B cell (primary cell): ENCODE measurements around the gene MRTFB. TPM values are rescaled to one million over a fixed set of nuclear protein-coding genes. Genes with fewer than 3 reads are reported as not detected.

Experiments used
- ATAC-seq: fragments of 200-7000 bp; cut with Tn5 transposase; one replicate; pipeline ENCODE4 v1.10.0; 2021; ENCODE audit warnings: low read depth, mild to moderate bottlenecking, moderate number of reproducible peaks, moderate library complexity
- CTCF ChIA-PET: fragments of 350-600 bp; sonication (Branson Sonifier 250); formaldehyde crosslinking; loops from one replicate; lab custom pipeline; 2021; ENCODE audit warnings: antibody characterized with exemption, inconsistent platforms; lab: Charles Lee
- POLR2A ChIA-PET: fragments of 350-600 bp; sonication (Branson Sonifier 250); formaldehyde crosslinking; loops from one replicate; lab custom pipeline; 2021; ENCODE audit warnings: antibody characterized with exemption; lab: Charles Lee
- DNase-seq: peaks from one replicate; pipeline ENCODE4 v3.0.0; 2013
- H2AFZ ChIP-seq: 2 replicates; pipeline ENCODE4 v1.6.1; 2012; ENCODE audit warnings: mild to moderate bottlenecking, low read depth, low read length; ENCODE audit not compliant: insufficient read depth, poor library complexity, severe bottlenecking
- H3K27ac ChIP-seq, 2 donors: 1 replicate in 1 of 2; 2 replicates in 1 of 2; pipeline ENCODE4 v1.5.1; 2012 to 2013; ENCODE audit warnings: low read length in 2 of 2, mild to moderate bottlenecking in 2 of 2, moderate library complexity in 1 of 2
- H3K27me3 ChIP-seq, 4 experiments: fragments of 200-600 bp in 1 of 4; sonication (generic) in 1 of 4; replicated peaks in 1 of 4; 1 replicate in 2 of 4; 2 replicates in 2 of 4; pipeline versions ENCODE4 v1.6.1 to v1.7.0; 2013 to 2016; ENCODE audit warnings: low read length in 3 of 4, mild to moderate bottlenecking in 2 of 4, mixed read lengths in 1 of 4, moderate library complexity in 1 of 4; ENCODE audit not compliant: insufficient read depth in 4 of 4, control insufficient read depth in 3 of 4; ENCODE audit errors: control extremely low read depth in 1 of 4
- H3K36me3 ChIP-seq, 2 experiments: replicated peaks in 1 of 2; 1 replicate in 1 of 2; 2 replicates in 1 of 2; pipeline versions ENCODE4 v1.6.1 to v1.7.1; 2013; ENCODE audit warnings: low read length in 1 of 2; ENCODE audit not compliant: insufficient read depth in 2 of 2, control insufficient read depth in 1 of 2; ENCODE audit errors: control extremely low read depth in 1 of 2, extremely low read depth in 1 of 2
- H3K4me1 ChIP-seq, 2 donors: fragments of 200-600 bp in 1 of 2; sonication (generic) in 1 of 2; 1 replicate in 1 of 2; 2 replicates in 1 of 2; pipeline versions ENCODE4 v1.5.1 to v1.6.1; 2013 to 2017; ENCODE audit warnings: low read length in 2 of 2; ENCODE audit not compliant: control insufficient read depth in 2 of 2, insufficient read depth in 2 of 2
- H3K4me2 ChIP-seq: replicated peaks from 2 replicates; pipeline ENCODE3; 2012; ENCODE audit warnings: mild to moderate bottlenecking, low read depth, low read length; ENCODE audit not compliant: poor library complexity, severe bottlenecking
- H3K4me3 ChIP-seq, 5 experiments: fragments of 200-600 bp in 1 of 5; sonication (generic) in 1 of 5; 1 replicate in 3 of 5; 2 replicates in 2 of 5; pipeline versions ENCODE4 v1.5.1 to v1.7.0; 2011 to 2016; ENCODE audit warnings: low read length in 4 of 5, mild to moderate bottlenecking in 4 of 5, low read depth in 2 of 5, control low read depth in 1 of 5, moderate library complexity in 1 of 5; ENCODE audit not compliant: insufficient read depth in 1 of 5; ENCODE audit errors: control extremely low read depth in 1 of 5, extremely low read depth in 1 of 5
- H3K79me2 ChIP-seq: fragments of 200-600 bp; sonication (generic); one replicate; pipeline ENCODE4 v1.6.0; 2016; ENCODE audit warnings: low read length; ENCODE audit not compliant: control insufficient read depth, insufficient read depth
- H3K9ac ChIP-seq: fragments of 200-600 bp; sonication (generic); 2 replicates; pipeline ENCODE4 v1.6.1; 2017; ENCODE audit warnings: mild to moderate bottlenecking, low read length, moderate library complexity
- H3K9me3 ChIP-seq, 3 donors: one replicate each; pipeline versions ENCODE4 v1.6.1 to v1.7.1; 2013; ENCODE audit warnings: low read length in 2 of 3; ENCODE audit not compliant: control insufficient read depth in 2 of 3, insufficient read depth in 1 of 3; ENCODE audit errors: control extremely low read depth in 1 of 3
- H4K20me1 ChIP-seq: 2 replicates; pipeline ENCODE4 v1.6.0; 2012; ENCODE audit warnings: mild to moderate bottlenecking, low read length; ENCODE audit not compliant: insufficient read depth, control insufficient read depth, poor library complexity, severe bottlenecking
- H3K27ac Mint-ChIP-seq: one replicate; pipeline ENCODE4 v1.8.0; 2021; ENCODE audit warnings: mixed read lengths
- H3K27me3 Mint-ChIP-seq: one replicate; pipeline ENCODE4 v1.8.0; 2021; ENCODE audit warnings: mixed read lengths
- H3K4me1 Mint-ChIP-seq: one replicate; pipeline ENCODE4 v1.8.0; 2021; ENCODE audit warnings: mixed read lengths
- H3K4me3 Mint-ChIP-seq: one replicate; pipeline ENCODE4 v1.8.0; 2021; ENCODE audit warnings: mixed read lengths
- H3K9me3 Mint-ChIP-seq: one replicate; pipeline ENCODE4 v1.8.0; 2022; ENCODE audit warnings: mixed read lengths; ENCODE audit not compliant: insufficient read depth
- CTCF ChIP-seq: fragments of 200-600 bp; IDR thresholded peaks from one replicate; pipeline ENCODE4 v1.8.0; 2022; ENCODE audit warnings: antibody characterized with exemption, mild to moderate bottlenecking
- EZH2 ChIP-seq: IDR thresholded peaks from 2 replicates; pipeline ENCODE4 v1.6.1; 2012; ENCODE audit warnings: borderline replicate concordance, low read depth, mild to moderate bottlenecking, moderate library complexity, low read length; ENCODE audit not compliant: insufficient read depth, poor library complexity, severe bottlenecking
- WGBS: methylation state at CpG from one replicate; pipeline ENCODE4 v1.1.5; 2013; ENCODE audit warnings: missing lambda C conversion rate; ENCODE audit not compliant: insufficient coverage; 5-methylcytosine and 5-hydroxymethylcytosine counted together
- intact Hi-C: fragments of 100-400 bp; cut with micrococcal nuclease; formaldehyde crosslinking; loops from one replicate; pipeline ENCODE4 v1.10.0; 2022
- polyA plus RNA-seq: library from polyadenylated mRNA; depleted of rRNA; stranded (reverse); fragments of >200 nt; gene quantifications from 2 replicates; pipeline ENCODE4 v1.2.3, GENCODE V29; 2012
- total RNA-seq, 2 donors: library from RNA; stranded (reverse); fragments of 120-200 nt in 1 of 2; gene quantifications; 1 replicate in 1 of 2; 2 replicates in 1 of 2; pipeline versions ENCODE4 v1.2.3 to v1.2.4, GENCODE V29; 2013 to 2022

MRTFB gene
- total and polyA plus RNA-seq, 2 donors (not counting 1 experiment from before 2014, with no cell fraction given): 6.6 to 39.5 TPM

- ChIA-PET CTCF (no interaction called here), POLR2A (no interaction called here)
- DNase-seq (no peak), ATAC-seq (no peak)
- Mint-ChIP-seq H3K4me1 (no peaks in the 10 kb centered on the region), H3K9me3 (no peaks in the 10 kb centered on the region), H3K27ac (no peak overlapping the region), H3K4me3 (no peak overlapping the region), H3K27me3 (peaks cover 29% of the 10 kb centered on the region)
- Histone ChIP-seq H3K4me1 (no peaks in the 10 kb centered on the region), H3K4me3 (no peak overlapping the region), H3K27ac (no peak overlapping the region), H3K79me2 (no peaks in the 10 kb centered on the region), H3K9ac (no peak overlapping the region), H4K20me1 (no peaks in the 10 kb centered on the region), H3K4me2 (no peak overlapping the region), H2AFZ (no peak overlapping the region), H3K27me3 (peaks cover 0 to 1% (median 0%) of the 10 kb centered on the region in 4 experiments), H3K36me3 (no peaks in the 10 kb centered on the region), H3K9me3 (peaks cover 0 to 2% (median 0%) of the 10 kb centered on the region in 3 donors)
- intact Hi-C loops: no loop called here
- no peak for TF ChIP-seq CTCF
- WGBS: 100% methylated on average over 3 of the region's 5 CpGs
Observed at GRCh38 chr16:14056970-14057369, 14.1 kb upstream of the MRTFB start.

GRCh38 chr16:14057878-14058382 is 13.2 kb upstream of the MRTFB start:
- 56% methylated on average over 7 of the region's 10 CpGs for WGBS
- H3K4me2 ChIP-seq: no peak overlapping the region
- ATAC-seq (no peak), DNase-seq (no peak)
- POLR2A ChIA-PET: no interaction called here
- intact Hi-C loops: no loop called here
- Mint-ChIP-seq H3K27ac (no peak overlapping the region), H3K27me3 (peaks cover 29% of the 10 kb centered on the region), H3K4me1 (no peaks in the 10 kb centered on the region), H3K4me3 (no peak overlapping the region), H3K9me3 (no peaks in the 10 kb centered on the region)
- no peak overlapping the region for H3K9ac ChIP-seq
- H3K27me3 ChIP-seq: no peaks in the 10 kb centered on the region
- CTCF ChIA-PET: interaction anchor here (1.4 kb wide), 1 partner anchor 8 kb away, joined by 5 read pairs; no protein-coding TSS in a partner anchor
- no peak overlapping the region for H3K4me3 ChIP-seq
- H4K20me1 ChIP-seq: no peaks in the 10 kb centered on the region
- TF ChIP-seq EZH2 (no peak), CTCF (no peak)
- H3K4me1 ChIP-seq: no peaks in the 10 kb centered on the region
- no peaks in the 10 kb centered on the region for H3K79me2 ChIP-seq
- no peaks in the 10 kb centered on the region for H3K36me3 ChIP-seq
- H3K9me3 ChIP-seq: peaks cover 0 to 2% (median 0%) of the 10 kb centered on the region in 3 donors
- no peak overlapping the region for H2AFZ ChIP-seq
- no peak overlapping the region for H3K27ac ChIP-seq
